Upper lobe of left lung (tissue), 4 donors: ENCODE measurements around the gene FAM118A.

Source experiments
- POLR2AphosphoS5 ChIP-seq, 2 donors: sonication (generic); formaldehyde crosslinking; IDR thresholded peaks; one replicate each; pipeline ENCODE4 v1.5.1; 2017; ENCODE audit warnings: antibody characterized with exemption in 2 of 2
- TF ChIP-seq, protein P1 (sequence below), 6 experiments: fragments of 450-650 bp in 4 of 6; fragments of 200-600 bp in 2 of 6; sonication (generic) in 2 of 6; IDR thresholded peaks; one replicate each; pipeline ENCODE4 v1.5.1; 2016 to 2019; ENCODE audit warnings: antibody characterized with exemption in 6 of 6

DNA sequence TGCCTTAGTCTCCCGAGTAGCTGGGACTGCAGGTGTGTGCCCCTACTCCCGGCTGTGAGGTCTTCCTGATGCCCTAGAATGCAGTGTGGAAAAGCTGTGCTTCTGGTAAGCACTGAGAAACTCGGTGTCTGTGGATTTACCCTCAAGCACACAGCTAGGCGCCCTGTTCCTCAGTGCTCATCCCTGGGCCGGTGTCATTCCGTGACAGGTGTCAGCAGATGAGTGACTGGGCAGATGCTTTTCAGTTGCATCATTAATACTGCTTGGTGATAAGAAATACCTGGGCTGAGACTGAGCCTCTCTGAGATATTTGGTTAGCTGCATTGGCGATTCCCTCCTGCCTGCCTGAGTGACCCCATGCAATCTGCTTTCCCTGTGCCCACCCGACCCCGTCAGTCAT lies 21.8 kb downstream of the FAM118A start:
- TF ChIP-seq POLR2AphosphoS5 (IDR thresholded peaks at IDR 0.05) = no peak
- TF ChIP-seq, protein P1, sequence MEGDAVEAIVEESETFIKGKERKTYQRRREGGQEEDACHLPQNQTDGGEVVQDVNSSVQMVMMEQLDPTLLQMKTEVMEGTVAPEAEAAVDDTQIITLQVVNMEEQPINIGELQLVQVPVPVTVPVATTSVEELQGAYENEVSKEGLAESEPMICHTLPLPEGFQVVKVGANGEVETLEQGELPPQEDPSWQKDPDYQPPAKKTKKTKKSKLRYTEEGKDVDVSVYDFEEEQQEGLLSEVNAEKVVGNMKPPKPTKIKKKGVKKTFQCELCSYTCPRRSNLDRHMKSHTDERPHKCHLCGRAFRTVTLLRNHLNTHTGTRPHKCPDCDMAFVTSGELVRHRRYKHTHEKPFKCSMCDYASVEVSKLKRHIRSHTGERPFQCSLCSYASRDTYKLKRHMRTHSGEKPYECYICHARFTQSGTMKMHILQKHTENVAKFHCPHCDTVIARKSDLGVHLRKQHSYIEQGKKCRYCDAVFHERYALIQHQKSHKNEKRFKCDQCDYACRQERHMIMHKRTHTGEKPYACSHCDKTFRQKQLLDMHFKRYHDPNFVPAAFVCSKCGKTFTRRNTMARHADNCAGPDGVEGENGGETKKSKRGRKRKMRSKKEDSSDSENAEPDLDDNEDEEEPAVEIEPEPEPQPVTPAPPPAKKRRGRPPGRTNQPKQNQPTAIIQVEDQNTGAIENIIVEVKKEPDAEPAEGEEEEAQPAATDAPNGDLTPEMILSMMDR (IDR thresholded peaks at IDR 0.05) = no peak
